ENCODE results near the gene MBOAT7.
"Not testable (repeated sequence)": the region's sequence is repeated elsewhere in the genome, so short reads cannot be mapped to it uniquely, and the experiment has no call there.

The MBOAT7 gene

GRCh38 chr19:54188215-54188871 lies 1.0 kb downstream of the MBOAT7 start:
- DNase-seq (ENCODE audit: low read depth in 2 of 2) = peak in 1 of 2 donors; percentile 59

DNA sequence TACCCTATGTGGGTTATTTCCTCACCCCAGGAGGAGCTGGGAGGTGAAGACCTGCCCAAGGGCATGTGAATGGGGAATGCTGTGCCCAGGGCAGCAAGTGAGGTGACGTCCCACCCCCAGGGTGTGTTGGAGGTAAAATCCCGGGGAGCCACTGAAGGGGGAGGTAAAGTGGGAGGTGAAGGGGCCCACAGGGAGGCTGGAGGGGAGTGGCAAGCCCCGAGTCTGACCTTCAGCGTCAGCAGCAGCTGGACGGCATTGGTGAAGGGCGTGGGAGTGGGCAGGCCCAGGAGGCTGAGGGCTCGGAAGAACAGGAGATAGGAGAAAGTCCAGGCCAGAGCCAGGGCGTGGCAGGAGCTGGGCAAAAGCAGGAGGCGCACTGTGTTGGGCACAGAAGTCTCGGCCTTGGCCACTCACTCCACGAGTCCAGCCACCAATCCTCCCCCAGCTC lies 2.4 kb downstream of the MBOAT7 start:
- DNase-seq (ENCODE audit: low read depth in 2 of 2) = no peak

GRCh38 chr19:54186351-54186750 lies 3.0 kb downstream of the MBOAT7 start:
- no peak for DNase-seq (ENCODE audit: low read depth in 2 of 2)

DNA sequence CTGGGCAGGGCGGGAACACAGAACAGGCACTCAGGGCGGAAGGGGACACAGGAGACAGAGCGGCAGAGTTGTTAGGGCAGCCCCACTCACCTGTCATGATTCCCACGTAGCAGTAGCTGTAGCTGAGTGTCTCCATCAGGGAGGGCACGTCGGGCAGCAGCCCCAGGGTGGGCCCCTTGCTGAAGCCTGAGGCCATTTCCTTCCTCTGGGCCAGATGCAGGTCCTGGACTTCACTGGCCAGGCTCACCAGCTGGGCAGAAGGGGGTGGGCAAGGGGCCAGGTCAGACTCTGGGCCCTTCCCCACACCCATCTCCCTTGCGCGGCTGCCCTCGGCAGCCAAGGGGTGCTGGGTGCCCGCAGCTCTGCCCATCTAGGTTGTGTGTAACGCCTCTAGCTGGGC lies 5.9 kb downstream of the MBOAT7 start:
- no peak for DNase-seq (ENCODE audit: low read depth in 2 of 2)

DNA sequence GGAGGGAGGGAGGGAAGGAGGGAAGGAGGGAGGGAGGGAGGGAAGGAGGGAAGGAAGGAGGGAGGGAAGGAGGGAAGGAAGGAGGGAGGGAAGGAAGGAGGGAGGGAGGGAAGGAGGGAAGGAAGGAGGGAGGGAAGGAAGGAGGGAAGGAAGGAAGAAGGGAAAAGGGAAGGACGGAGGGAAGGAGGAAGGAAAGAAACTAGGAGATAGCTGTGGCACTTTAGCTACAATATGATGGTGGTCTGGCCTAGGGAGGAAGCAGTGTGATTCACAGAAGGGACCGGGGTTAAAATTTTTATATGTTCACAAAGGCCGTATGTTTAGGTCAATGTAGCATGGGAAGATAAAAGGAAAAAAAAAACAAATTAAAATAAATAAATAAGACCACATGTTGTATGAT lies 7.5 kb downstream of the MBOAT7 start:
- DNase-seq (ENCODE audit: low read depth in 2 of 2) = not testable (repeated sequence)

DNA sequence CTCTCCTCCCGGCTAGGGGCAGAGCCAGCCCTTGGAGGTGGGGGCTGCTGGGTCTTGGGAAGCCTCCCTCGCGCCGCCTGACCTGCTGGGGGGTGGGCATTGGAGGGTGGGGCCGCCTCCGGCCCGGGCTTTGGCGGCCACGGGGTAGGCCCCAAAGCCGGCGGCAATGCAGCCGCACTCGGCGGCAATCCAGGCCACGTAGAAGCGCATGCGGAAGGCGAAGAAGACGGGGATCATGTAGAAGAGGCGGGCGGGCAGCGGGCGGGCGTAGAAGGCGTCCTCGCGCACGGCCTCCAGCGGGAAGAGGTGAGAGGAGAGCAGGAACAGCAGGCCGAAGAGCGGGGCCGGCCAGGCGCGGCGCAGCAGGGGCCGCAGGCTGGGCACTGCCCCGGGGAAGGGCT lies 8.7 kb downstream of the MBOAT7 start:
- no peak for DNase-seq (ENCODE audit: low read depth in 2 of 2)

GRCh38 chr19:54179921-54180461 lies 9.4 kb downstream of the MBOAT7 start:
- DNase-seq (ENCODE audit: low read depth in 2 of 2) = no peak

GRCh38 chr19:54179262-54179852 lies 10.0 kb downstream of the MBOAT7 start:
- no peak for DNase-seq (ENCODE audit: low read depth in 2 of 2)

- DNase-seq (ENCODE audit: low read depth in 2 of 2) = no peak
Observed at GRCh38 chr19:54178581-54179261, 10.7 kb downstream of the MBOAT7 start.

DNA sequence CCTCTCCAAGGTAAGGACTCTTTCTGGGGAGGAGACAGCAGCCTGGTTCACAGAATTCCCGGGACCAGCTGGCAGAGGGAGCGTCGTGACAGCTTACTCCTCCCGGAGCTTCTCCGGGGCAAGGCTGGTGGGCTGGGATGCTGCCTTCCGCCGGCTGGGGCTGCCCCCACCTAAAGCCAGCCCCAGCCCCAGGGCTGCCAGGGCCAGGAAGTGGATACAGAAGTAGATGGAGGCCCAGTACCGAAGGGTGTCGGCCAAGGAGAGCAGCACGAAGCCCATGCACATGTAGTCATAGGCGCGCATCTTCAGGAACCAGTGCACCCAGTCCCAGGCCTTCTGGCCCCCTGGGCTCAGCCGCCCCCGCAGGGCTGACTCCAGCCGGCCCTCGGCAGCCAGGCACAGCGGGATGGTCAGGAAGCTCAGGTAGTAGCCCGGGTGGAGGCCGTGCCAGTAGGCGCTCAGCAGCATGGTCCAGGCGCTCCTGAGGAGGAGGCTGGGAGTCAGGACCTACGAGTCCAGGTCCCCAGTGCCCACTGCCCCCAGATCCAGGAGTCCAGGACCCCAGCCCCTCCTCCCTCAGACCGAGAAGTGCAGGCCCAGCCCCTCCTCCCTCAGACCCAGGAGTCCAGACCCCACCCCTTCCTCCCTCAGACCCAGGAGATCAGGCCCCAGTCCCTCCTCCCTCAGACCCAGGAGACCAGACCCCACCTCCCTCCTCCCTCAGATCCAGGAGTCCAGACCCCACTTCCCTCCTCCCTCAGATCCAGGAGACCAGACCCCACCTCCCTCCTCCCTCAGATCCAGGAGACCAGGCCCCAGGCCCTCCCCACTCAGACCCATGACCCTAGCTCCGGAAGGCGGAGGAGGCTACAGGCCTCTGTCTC lies 15.2 kb downstream of the MBOAT7 start:
- DNase-seq (ENCODE audit: low read depth in 2 of 2) = no peak

DNA sequence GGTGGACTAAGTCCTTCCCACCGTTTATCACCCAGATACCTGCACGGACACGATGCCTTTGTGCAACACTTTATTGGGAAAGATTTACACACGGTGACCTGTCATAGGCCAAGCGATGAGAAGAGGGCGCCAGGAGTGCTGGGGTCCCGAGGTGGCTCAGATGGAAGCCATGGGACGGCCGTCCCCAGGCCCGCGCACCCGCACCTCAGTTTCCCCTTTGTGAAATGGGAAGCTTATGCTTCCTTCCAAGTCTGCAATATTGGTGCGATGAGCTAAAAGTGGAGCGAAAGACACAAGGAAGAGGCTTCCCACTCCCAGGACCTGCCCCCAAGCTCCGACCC lies 16.1 kb downstream of the MBOAT7 start:
- no peak for DNase-seq (ENCODE audit: low read depth in 2 of 2)

DNA sequence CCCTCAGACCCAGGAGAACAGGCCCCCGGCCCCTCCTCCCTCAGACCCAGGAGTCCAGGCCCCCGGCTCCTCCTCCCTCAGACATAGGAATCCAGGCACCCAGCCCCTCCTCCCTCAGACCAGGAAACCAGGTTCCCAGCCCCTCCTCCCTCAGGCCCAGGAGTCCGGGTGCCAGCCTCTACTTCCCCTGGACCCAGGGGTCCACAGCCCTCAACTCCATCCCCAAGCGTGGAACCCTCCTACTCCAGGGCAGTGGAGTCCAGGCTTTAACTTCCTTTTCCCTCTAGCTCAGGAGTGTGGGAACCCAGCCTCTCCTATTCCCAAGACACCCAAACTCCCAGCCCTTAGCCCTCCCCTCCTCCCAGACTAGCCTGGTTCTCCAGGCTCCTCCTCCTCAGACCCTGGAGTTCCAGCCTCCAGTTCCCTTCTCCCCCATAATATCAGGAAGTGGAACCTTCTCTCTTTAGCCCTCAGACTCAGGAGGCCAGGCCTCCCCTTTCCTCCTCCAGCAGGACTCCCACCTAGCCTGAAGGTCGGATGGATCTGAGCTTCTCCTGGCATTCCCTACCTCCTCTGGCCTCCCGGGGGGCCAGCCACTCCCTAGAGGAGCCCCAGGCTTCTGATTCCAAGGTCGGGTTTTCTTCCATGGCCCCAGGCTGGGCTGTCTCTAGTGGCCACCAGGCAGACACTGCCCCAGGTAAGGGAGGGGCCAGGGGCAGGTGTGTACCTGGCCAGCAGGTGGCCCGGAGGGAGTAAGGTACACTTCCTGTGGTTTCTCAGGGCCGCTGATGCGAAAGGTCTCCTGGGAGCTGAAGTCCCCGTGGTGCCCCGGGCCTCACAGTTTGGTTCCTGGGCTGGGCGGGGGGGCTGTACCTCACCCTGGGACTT lies 16.7 kb downstream of the MBOAT7 start, which contains the start of gene TMC4:
TMC4 (minus strand) TSS at position 690 of the 888 bp plus-strand sequence; CDS start at position 647, 43 bp downstream.
- DNase-seq (ENCODE audit: low read depth in 2 of 2) = no peak

- not testable (repeated sequence) for DNase-seq (ENCODE audit: low read depth in 2 of 2)
Observed at GRCh38 chr19:54171736-54172431, 17.5 kb downstream of the MBOAT7 start.

DNA sequence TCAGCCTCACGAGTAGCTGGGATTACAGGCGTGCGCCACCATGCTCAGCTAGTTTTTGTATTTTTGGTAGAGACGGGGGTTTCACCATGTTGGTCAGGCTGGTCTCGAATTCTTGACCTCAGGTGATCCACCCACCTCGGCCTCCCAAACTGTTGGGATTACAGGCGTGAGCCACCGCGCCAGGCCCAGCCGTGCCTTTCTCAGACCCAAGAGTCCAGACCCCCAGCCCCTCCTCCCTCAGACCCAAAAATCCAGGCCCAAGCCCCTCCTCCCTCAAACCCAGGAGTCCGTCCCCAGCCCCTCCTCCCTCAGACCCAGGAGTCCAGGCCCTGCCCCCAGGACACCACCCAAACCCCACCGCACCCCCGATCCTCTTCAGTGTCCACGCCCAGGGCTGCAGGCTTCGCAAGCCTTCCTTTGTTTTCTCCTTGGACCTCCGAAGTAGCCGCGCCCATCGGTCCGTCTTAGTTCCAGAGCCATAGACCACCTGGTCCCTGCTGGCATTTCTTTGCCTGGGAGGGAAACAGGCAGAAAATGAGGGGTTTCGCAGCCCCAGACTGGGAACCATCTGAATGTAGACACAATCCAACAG lies 20.1 kb downstream of the MBOAT7 start:
- DNase-seq (ENCODE audit: low read depth in 2 of 2) = no peak

DNA sequence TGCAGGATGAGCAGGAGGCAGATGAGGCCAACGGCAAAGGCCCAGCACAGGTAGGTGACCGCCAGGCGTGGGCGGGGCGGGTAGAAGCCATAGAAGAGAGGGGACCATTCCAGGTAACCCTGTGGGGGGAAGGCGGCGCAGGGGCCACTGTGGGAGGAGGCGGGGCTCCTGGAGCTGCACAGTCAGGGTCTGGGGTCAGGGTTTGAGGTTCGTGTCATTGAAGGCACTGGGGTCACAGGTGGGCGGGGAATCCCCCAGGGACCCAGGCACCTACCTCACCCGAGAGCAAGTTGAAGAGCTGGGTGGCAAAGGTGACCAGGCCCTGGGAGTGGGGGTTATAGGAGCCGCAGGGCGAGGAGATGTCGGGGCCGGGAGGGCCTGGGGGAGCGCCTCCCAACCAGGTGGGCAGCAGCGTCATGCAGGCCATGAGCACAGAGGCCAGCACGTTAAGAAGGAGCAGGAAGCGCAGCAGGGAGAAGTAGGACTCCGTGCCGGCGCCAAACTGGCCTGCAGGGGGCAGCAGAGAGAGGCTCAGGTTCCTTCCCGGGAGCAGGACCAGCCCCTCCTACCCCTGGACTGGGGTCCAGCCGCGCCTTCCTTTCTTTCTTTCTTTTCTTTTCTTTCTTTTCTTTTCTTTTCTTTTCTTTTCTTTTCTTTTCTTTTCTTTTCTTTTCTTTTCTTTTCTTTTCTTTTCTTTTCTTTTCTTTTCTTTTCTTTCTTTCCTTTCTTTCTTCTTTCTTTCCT lies 21.0 kb downstream of the MBOAT7 start:
- peak; percentile 80 to 83 for DNase-seq (ENCODE audit: low read depth in 2 of 2)

DNA sequence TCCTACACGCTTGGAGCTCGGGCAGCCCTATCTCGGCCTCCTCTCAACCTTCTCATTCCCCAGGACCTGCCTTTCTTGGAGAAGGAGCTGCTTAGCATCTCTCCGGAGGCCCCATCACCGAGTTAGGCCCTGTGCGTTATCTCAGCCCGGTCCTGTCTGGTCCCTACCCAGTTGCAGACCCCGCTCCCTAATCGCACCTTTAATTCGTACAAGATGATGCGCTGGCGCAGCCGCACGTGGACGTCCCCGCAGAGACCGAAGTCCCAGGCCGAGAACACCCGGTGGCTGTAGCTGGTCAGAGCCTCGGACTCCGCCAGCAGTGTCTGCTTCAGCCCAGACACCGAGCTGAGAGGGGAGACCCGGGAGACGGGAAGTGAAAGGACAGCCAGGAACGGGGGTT lies 24.2 kb downstream of the MBOAT7 start:
- no peak for DNase-seq (ENCODE audit: low read depth in 2 of 2)

DNA sequence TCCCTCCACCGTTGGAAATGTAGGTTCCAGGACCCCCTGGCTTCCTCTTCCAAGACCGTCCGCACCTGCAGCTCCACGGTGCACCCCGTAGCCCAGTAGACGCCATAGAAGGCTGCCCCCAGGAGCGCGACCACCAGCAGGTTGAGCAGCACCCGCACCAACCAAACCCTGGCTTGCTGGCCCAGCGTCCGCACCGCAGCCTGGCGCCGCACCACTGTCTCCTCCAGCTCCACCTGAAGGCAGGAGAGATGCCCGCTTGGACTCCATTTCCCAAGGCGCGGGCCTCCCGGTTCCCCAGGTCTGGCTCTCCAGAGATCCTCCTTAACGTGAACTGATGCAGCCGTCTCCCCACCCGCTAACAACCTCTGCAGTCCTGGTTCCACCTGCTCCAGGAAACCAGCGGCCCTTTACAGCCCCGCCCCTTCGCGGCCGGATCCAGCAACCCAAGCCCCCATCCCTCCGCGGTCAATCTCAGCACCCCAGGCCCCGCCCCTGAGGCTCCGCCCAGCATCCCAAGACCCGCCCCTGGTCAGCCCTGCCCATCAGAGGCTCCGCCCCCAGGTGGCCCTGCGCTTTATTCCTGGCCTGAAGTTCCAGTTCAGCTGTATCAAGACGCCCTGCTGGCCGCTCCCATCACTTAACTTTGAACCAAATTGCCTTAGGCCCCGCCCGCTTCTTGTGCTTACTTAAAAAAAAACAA lies 24.9 kb downstream of the MBOAT7 start:
- peak; percentile 48 to 60 for DNase-seq (ENCODE audit: low read depth in 2 of 2)

DNA sequence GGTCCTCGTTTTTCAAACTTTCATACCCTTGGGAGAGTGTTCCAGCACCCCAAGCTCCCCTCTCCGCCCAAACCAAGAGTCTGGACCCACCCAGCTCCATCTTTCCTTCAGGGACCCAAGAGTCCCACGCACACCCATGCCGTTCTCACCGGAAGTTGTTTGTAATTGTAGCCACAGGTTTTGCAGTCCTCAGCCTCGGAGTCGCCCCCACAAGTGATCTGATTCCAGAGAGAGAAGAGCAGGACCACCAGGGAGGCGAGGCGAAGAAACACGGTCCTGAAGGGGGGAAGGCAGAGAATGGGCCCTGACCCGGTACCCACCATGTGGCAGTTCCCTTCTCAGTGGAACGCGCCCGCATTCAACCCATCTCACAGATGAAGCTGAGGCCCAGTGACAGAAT lies 26.5 kb downstream of the MBOAT7 start:
- no peak for DNase-seq (ENCODE audit: low read depth in 2 of 2)

All from stimulated activated CD8-positive, alpha-beta memory T cell treated with anti-CD3 and anti-CD28 coated beads, Interleukin-15, amount 100 ng/mL, for 48 hours (primary cell).